Measurements from ENCODE around the gene OR10J5. TPM values are rescaled to one million over a fixed set of nuclear protein-coding genes. Genes with fewer than 3 reads are reported as not detected.
"Not testable (repeated sequence)": the region's sequence is repeated elsewhere in the genome, so short reads cannot be mapped to it uniquely, and the experiment has no call there.

OR10J5 gene, protein sequence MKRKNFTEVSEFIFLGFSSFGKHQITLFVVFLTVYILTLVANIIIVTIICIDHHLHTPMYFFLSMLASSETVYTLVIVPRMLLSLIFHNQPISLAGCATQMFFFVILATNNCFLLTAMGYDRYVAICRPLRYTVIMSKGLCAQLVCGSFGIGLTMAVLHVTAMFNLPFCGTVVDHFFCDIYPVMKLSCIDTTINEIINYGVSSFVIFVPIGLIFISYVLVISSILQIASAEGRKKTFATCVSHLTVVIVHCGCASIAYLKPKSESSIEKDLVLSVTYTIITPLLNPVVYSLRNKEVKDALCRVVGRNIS
- total RNA-seq = not detected in 2 replicates

DNA sequence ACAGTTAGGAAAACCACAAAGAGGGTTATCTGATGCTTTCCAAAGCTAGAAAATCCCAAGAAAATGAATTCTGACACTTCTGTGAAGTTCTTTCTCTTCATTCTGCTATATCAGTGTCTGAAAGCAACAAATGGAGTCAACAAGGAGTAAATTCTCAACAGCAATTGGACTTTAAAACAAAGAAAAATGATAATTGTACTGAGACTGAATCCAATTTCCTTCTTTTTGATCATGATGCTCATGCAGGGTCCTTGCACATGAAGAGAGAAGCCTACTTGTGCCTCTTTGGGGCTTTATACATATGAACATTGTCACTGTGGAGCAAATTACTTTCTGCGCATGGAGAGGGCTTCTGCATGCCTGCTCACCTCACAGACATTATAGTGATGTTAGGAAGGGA lies at the start of gene OR10J5:
Gene OR10J5 (minus strand): TSS at position 101 of the 400 bp plus-strand sequence. CDS start 0 bp downstream, at position 101.
- intact Hi-C loops (cut with micrococcal nuclease) = no loop called here

DNA sequence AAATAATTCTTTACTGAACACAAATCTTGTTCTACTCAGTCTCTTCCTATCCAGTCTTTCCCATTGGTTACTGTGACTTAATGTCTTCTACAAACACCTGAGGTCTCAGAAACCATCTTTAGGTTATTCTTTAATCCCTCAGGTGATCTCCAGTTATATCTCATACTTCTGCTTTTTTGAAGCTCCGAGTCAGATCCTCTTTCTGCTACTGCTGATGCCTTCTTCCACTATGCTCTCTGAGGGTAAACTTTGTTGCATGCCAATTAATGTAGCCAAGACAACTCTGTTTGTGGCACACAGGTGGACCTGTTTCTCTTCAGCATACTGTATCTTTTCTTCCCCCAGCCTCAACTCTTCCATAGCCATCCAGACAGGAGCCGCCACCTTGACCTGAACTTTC lies 48.7 kb upstream of the OR10J5 start:
- intact Hi-C loops (cut with micrococcal nuclease) = no loop called here

DNA sequence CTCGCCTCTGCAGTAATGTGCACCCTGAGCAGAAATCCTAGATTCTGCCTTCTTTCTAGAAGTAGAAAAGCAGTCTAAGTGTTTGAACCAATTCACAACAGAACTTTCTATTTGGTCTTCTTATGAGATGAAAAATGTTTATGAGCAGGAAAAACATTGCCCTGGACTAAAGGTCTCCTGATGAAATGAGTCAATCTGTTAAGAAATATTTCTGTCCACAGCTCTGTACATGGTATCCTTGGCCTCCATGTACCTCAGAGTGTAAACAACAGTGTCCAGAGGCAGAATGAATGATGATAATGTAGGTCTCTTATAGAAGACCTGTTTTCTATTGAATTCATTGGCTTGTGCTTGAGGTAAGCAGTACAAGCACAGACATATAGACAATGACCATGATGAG lies 45.6 kb upstream of the OR10J5 start:
- intact Hi-C loops (cut with micrococcal nuclease) = no loop called here

DNA sequence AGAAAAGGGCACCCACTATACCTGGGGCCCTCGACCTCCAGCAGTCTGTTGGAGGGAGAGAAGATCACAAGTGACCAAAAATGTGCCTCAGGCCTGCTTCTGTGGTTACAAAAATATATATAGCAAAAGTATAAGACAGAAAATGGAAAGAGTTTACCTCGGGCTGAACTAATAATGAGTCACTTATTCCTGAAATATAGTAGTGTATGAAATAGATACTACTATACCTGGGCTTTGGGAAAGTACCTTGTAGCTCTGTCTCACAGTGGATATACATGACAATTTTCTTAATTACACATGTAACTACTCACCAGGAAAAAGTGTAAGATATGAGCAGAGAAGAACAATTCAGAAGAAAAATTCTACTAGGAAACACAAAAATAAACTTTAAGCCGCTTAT lies 44.5 kb upstream of the OR10J5 start:
- intact Hi-C loops (cut with micrococcal nuclease) = no loop called here

DNA sequence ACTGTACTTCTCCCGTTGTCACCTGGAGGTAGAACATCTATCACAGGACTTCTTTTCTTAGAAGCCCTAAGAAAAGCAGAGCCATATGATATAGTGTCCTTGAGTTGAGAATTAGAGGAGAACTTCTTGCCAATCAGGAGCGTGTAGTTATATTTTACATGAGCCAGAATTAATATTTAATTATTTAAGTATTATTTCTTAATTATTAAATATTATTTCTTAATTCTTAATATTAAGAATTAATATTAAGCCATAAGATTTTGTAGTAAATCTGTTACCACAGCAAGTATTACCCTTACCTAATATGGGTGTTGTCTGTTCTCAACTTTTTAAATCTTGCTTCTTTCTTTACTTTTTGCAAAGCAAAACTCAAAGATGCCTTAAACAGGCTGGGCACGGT lies 41.6 kb upstream of the OR10J5 start:
- intact Hi-C loops (cut with micrococcal nuclease) = no loop called here

DNA sequence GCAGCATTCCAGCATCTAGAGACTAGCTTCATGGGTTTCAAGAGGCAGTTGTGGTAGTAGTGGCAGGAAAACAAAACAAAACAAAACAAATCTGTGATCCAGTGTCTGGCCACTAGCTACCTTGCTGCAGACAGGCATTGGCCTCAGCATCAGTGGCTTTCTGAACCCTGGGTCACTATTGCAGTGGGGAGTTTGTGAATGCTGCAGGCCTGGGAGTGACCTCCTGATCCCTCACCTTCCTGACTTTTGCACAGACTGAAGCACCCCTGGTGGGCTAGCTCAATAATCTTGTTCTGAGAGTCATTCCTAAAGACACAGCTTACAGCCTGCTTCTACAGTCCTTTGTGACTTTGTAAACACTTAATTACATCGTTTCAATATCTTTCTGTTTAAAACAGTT lies 26.9 kb upstream of the OR10J5 start:
- intact Hi-C loops (cut with micrococcal nuclease) = no loop called here

DNA sequence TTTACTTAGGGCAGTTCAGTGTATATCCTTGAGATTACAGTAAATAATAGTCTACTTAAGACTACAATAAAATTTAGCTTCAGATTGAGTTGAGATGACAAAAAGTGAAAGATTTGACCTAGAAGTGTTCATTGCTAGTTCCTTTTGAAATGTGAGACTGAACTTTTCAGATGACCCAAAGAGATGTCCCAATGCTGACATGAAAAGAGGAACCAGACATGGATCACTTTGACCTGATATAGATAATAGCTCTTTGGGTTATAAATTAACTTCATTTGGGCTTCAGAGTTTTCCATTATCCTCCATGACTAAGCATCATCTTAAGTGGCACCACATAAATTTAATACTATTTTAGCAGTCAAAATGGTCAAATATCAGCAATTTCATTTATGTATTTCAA lies 25.7 kb upstream of the OR10J5 start:
- intact Hi-C loops (cut with micrococcal nuclease) = no loop called here

DNA sequence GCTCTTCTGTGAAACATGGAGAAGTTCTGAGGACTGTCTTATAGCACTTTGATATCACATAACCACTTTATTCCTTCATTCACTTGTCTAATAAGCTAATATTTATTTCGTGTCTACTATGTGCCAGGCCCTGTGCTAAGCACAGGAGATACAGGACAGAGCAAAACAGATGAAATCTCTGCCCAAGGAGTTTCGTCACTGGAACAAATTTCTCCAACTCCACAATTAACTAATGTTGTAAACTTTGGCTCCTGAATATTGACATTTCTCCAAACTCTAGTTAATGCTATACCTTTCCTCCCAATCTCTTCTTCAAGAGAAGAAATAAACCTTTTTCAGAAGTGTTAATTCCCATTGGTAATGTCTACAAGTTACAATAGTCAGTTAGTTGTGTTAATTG lies 24.8 kb upstream of the OR10J5 start:
- intact Hi-C loops (cut with micrococcal nuclease) = no loop called here

DNA sequence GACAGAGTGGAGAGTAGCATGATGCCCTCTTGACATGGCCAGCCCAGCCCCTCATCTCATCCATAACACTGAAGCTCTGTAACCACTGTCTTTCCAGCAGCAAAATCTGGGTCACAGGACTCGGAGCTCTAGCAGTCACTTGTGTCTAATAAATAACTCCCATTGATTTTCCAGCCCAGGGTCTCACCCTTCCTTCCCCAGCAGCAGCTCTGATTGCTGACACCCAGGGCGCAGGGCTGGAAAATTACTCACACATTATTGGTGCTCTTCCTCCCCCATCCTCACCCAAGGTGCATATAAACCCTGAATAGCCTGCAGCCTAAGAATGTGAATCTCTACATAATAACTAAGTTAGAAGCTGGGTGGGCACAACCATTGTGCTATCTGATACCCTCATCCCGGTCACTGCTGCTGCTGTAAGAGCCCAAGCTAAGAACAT lies 21.1 kb upstream of the OR10J5 start:
- intact Hi-C loops (cut with micrococcal nuclease) = no loop called here

DNA sequence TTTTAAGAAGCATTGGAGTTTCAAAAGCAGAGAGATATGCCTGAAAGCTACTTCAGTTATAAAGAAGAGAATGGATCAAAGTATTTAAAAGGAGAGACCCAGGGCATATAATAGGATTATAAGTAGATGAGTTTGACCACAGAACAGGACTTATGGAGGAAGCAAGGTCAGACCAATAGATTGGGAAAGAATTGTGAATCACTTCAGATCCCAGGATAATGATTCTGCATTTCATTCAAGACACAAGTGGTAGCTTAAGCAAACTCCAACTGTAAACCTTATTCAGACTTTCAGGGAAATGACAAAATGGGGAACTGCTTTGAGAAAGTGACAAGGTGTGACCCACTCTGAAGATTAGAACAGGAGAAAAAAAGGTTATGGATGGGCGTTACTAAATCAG lies 18.9 kb upstream of the OR10J5 start:
- intact Hi-C loops (cut with micrococcal nuclease) = no loop called here

DNA sequence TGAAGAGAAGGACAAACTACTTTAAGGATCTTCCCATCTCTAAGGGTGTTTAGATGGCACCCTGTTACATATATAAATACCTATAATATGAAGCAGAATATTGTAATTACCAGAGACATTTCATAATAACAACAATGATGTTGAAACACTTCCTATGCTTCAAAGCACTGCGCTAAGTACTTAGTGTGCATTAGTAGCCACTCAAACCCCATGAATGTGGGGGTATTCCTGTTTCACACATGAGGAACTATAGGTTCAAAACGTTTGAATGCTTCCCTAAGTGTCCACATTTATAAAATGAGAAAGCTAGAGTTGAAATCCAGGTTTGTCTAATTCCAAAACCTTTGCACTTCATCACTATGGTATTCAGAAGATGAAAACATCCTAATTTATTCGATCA lies 18.5 kb upstream of the OR10J5 start:
- intact Hi-C loops (cut with micrococcal nuclease) = no loop called here

DNA sequence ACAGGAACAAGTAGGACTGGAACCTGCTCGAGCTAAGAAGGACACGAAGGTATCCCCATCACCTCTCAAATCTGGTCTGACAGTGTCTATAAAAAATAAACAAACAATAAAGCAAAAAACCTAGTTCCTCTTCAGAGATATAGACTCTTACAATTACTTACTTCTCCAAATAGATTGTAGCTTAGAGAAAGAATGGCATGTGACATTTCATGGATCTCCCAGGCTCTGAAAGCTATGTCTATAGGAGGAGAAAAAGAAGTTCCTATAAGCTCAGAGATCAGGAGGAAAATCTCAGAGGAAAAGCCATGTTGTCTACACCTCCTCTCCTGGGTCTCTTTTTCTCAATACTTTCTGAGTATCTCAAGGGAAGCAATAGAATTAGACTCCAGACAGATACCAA lies 12.3 kb upstream of the OR10J5 start:
- intact Hi-C loops (cut with micrococcal nuclease) = no loop called here

DNA sequence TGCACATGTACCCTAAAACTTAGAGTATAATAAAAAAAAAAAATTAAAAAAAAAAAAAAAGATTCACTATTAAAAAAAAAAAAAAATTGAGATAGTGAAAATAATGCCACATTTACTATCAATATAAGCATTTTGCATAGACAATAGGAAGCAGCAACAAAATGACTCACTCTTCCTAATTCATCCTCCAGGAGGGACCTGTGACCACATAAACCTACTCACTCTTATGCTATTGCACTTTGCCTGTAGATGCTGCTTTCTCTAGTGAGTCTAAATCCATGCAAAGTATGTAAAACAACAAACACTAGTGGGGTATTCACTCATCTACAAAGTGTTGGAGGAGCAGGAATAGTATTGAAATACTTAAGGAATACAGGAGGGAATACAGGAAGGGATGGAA lies 2.9 kb downstream of the OR10J5 start:
- intact Hi-C loops (cut with micrococcal nuclease) = no loop called here

DNA sequence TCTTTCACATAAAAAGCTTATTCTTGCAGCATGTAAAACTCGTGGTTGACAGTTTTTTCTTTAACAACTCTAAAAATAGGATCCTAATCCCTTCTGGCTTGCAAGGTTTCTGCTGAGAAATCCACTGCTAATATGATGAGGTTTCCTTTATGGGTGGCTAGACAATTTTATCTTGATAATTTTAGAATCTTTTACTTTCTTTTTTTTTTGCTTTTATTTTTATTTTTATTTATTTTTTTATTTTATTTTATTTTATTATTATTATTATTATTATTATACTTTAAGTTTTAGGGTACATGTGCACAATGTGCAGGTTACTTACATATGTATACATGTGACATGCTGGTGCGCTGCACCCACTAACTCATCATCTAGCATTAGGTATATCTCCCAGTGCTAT lies 11.0 kb downstream of the OR10J5 start:
- intact Hi-C loops (cut with micrococcal nuclease) = not testable (repeated sequence)

DNA sequence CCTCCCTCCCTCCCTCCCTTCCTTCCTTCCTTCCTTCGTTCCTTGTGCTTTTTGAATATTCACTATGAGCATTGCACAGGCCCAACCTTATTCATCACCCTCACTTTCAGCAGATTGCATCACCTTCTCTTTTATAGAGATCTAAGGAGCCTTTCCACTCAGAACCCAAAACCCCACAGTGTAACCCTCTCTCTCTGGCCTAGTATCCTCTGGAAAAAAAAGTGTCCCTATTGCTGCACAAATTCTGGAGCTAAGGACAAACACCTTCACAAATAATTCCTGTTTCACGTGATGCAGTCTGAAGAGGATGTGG lies 25.6 kb downstream of the OR10J5 start:
- intact Hi-C loops (cut with micrococcal nuclease) = no loop called here

DNA sequence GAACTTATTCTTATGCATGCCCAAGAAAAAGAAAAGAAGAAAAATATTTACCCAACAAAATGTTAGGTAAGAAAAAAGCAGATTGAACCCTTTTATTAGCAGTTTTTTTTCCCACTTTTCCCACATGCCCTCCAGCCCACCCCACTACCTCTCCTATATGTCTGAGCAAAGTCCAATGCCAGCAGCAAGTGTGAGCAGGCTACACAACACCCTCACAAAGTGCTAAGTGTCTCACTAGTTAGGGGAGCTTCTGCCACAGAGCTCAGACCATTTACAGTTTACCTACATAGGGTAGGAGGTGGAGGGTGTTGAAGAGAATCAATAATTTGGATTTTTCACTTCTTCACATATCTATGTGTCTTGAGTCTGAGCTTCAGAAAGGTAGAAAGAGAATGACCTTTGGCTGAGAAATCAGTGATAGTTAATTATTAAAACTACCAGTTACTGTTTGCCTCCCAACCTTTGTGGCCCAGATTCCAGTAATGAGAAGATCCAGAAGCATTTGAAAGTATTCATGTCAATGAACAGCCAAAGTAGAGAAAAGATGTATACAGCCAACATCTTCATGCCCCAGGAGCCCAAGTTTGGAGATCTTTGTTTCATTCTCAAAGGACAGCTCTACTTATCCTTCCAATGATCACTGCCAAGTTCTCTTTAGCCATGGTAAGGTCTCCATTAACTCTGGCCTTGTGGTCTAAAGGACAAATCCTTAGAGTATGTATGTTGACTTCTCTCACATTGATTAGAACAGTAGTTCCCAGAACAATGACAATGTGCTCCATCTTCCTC lies 26.2 kb downstream of the OR10J5 start:
- intact Hi-C loops (cut with micrococcal nuclease) = no loop called here

DNA sequence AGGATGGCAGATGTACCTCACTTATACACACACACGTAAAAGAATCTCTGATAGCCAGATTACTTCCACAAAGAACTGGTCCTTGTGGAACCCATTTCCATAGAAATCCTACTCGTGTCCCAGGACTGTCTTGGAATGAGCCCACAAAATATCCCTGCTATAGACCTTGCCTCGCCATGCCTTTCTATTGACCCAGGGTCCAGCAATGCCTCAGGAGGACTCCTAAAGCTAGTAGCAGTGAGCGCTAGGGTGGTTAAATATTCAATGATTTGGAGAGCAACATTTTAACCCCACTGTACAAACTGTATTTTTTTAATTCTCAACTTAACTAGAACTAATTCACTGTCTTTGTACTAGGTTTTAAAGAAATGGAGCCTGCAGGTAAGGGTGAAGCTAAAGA lies 26.9 kb downstream of the OR10J5 start:
- intact Hi-C loops (cut with micrococcal nuclease) = no loop called here

DNA sequence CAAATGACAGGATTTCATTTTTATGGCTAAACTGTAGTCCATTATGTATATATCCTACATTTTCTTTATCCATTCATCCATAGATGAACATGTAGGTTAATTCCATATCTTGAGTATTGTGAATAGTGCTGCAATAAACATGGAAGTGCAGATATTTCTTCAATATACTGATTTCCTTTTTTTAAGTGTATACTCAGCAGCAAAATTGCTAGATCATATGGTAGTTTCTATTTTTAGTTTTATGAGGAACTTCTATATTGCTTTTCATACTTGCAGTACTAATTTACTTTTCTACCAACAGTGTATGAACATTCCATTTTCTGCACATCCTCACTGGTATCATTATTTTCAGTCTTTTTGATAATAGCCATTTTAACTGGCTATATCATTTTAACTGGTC lies 30.1 kb downstream of the OR10J5 start:
- intact Hi-C loops (cut with micrococcal nuclease) = no loop called here

DNA sequence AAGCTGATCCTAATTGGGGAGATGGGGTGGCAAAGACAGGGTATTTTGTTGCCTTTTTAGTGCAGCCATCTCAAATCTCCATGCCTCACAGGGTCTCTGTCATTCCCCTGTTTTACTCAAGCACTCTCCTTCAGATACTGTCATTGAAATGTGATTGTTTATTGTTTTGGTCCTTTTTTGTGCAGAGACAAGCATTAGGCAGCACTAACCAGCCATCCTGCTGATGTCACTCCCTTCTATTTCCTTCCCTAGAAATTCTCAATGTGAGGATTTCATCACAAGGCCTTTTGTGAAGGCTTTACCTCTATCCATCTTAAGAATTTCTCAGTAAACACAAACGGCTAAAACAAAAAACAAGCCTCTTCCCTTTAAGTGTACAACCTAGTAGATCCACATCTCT lies 34.7 kb downstream of the OR10J5 start:
- intact Hi-C loops (cut with micrococcal nuclease) = no loop called here

DNA sequence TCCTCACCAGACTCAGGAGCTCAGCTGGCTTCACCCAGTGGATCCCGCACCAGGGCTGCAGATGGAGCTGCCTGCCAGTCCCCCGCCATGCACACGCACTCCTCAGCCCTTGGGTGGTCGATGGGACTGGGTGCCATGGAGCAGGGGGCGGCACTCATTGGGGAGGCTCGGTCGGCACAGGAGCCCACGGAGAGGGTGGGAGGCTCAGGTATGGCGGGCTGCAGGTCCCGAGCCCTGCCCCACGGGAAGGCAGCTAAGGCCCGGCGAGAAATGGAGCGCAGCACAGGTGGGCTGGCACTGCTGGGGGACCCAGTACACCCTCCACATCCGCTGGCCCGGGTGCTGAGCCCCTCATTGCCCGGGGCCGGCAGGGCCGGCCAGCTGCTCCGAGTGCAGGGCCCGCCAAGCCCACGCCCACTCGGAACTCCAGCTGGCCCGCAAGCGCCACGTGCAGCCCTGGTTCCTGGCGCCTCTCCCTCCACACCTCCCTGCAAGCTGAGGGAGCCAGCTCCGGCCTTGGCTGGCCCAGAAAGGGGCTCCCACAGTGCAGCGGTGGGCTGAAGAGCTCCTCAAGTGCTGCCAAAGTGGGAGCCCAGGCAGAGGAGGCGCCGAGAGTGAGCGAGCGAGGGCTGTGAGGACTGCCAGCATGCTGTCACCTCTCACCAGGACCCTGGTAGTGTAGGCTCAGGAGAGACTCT lies 41.1 kb downstream of the OR10J5 start:
- intact Hi-C loops (cut with micrococcal nuclease) = not testable (repeated sequence)

DNA sequence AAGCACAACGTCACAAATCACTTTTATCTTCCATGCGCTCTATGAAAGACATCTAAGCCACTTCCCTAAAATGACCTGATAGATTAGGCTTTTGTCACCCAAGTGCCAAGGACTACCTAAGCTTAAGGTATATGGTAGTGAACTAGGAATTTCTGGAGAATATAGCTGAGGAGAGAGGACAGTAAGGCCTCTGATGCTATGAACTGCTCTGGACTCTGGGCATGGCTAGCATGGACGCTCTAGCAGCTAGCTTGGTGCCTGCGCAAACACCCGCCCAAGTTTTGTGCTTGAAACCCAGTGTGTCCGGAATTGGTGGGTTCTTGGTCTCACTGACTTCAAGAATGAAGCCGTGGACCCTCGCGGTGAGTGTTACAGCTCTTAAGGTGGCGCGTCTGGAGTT lies 42.5 kb downstream of the OR10J5 start:
- intact Hi-C loops (cut with micrococcal nuclease) = no loop called here

DNA sequence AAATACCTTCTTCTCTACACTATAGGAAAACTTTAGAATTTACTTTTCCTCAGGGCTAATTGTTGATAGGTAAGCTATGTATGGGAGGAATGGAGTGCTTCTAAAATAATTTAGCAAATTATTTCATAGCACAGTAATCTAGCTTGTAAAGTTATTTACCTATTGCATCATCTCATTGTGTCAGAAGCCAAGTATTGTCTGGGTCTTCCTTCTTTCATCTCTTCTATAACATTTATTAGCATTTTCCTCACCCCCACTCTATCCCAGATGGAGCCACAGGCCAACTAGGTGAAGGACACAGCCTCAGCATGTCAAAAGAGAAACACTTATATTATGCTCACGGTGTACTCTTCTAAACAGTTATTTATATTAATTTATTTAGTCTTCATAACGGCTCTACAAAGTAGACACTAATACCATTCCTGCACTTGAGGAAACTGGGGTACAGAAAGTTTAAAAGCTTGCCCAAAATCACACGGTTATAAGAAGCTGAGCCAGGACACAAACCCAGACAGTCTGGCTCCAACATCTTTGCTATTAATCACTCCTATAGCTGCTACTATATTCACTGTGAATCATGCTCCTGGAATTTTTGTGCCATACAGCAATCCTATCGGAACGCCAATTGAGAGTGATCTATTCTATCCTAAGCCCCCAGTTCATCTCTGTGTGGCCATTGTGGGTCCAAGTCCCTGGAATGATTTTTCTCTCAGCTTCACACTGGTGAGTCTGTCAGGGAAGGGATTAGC lies 43.1 kb downstream of the OR10J5 start:
- intact Hi-C loops (cut with micrococcal nuclease) = no loop called here

Data from T-helper 2 cell treated with Interferon-gamma antibody and Interleukin-4, amounts not matched to agents 100 ng/mL and 5 ng/mL, for 36 hours (primary cell).